Activated naive CD8-positive, alpha-beta T cell treated with anti-CD3 and anti-CD28 coated beads for 36 hours (primary cell): ENCODE measurements around the gene JADE2. TPM values are rescaled to one million over a fixed set of nuclear protein-coding genes. Genes with fewer than 3 reads are reported as not detected.

ENCODE experiments used
- DNase-seq: peaks from one replicate; pipeline ENCODE4 v3.0.0; 2021
- H3K27ac Mint-ChIP-seq: one replicate; pipeline ENCODE4 v1.8.0; 2022; ENCODE audit warnings: mild to moderate bottlenecking, moderate library complexity, mixed read lengths
- H3K27me3 Mint-ChIP-seq: one replicate; pipeline ENCODE4 v1.8.0; 2022; ENCODE audit warnings: mild to moderate bottlenecking, mixed read lengths
- H3K36me3 Mint-ChIP-seq: one replicate; pipeline ENCODE4 v1.8.0; 2021; ENCODE audit warnings: mild to moderate bottlenecking, mixed read lengths
- H3K4me1 Mint-ChIP-seq: one replicate; pipeline ENCODE4 v1.8.0; 2021; ENCODE audit warnings: mixed read lengths
- H3K4me3 Mint-ChIP-seq: one replicate; pipeline ENCODE4 v1.8.0; 2022; ENCODE audit warnings: mild to moderate bottlenecking, moderate library complexity, mixed read lengths
- H3K9me3 Mint-ChIP-seq: one replicate; pipeline ENCODE4 v1.8.0; 2022; ENCODE audit warnings: mixed read lengths
- total RNA-seq, 2 experiments: library from RNA; stranded (reverse); gene quantifications; one replicate each; pipeline ENCODE4 v1.2.3, GENCODE V29; 2021

JADE2 gene
- total RNA-seq, 2 experiments from 2014 or later: 80.2 to 80.3 TPM

DNA sequence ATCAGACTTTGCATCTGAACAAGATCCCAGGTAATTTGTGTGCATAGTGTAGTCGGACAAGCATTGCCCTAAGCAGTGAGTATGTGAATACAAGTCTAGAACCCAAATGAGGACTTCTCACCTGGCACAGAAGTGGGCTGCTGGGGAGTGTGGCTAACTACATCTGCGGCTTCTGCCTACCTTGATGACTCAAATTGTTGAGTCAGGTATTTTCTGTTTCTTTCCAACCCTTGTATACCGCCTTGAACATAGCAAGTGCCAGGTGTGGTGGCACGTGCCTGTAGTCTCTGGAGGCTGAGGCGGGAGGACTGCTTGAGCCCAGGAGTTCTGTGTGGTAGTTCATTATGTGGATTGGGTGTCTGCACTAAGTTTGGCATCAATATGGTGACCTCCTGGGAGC is 7.9 kb upstream of the JADE2 start:
- Mint-ChIP-seq H3K4me3 (no peak overlapping the region), H3K27ac (no peak overlapping the region), H3K9me3 (no peaks in the 10 kb centered on the region), H3K36me3 (no peaks in the 10 kb centered on the region), H3K4me1 (peaks cover 5% of the 10 kb centered on the region), H3K27me3 (peaks cover 3% of the 10 kb centered on the region)
- DNase-seq: no peak

DNA sequence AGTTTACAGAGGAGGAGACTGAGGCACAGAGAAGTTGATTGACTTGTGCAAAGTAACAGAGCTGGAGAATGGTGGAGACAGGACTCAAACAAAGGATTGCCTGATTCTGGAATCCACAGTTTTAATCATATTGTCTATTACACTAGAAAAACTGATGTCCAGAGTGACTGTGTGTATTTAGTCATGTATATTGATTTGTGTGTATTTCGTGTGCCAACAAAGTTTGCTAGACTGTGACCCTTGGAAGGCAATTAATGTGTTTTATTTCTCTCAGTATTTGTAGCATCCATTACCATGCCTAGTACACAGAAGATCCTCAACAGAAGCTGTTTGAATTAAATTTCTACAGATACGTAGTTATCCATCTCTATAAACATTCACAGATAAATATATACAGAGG is 5.5 kb upstream of the JADE2 start:
- no peak overlapping the region for H3K4me3 Mint-ChIP-seq
- H3K36me3 Mint-ChIP-seq: no peaks in the 10 kb centered on the region
- peaks cover 3% of the 10 kb centered on the region for H3K27me3 Mint-ChIP-seq
- no peak for DNase-seq
- no peak overlapping the region for H3K27ac Mint-ChIP-seq
- H3K9me3 Mint-ChIP-seq: no peaks in the 10 kb centered on the region
- H3K4me1 Mint-ChIP-seq: peaks cover 13% of the 10 kb centered on the region

- Mint-ChIP-seq H3K27me3 (peaks cover 3% of the 10 kb centered on the region), H3K9me3 (no peaks in the 10 kb centered on the region), H3K27ac (no peak overlapping the region), H3K4me3 (no peak overlapping the region), H3K4me1 (peaks cover 13% of the 10 kb centered on the region), H3K36me3 (no peaks in the 10 kb centered on the region)
- no peak for DNase-seq
Measured at GRCh38 chr5:134521841-134522240, 3.6 kb upstream of the JADE2 start.

GRCh38 chr5:134523543-134524271 is 1.8 kb upstream of the JADE2 start:
- Mint-ChIP-seq H3K9me3 (no peaks in the 10 kb centered on the region), H3K4me3 (peak overlapping the region; percentile 98), H3K36me3 (peaks cover 3% of the 10 kb centered on the region), H3K4me1 (peaks cover 23% of the 10 kb centered on the region), H3K27ac (peak overlapping the region; percentile 97), H3K27me3 (peaks cover 3% of the 10 kb centered on the region)
- DNase-seq: no peak

- Mint-ChIP-seq H3K9me3 (no peaks in the 10 kb centered on the region), H3K27ac (peak overlapping the region; percentile 97)
Measured at GRCh38 chr5:134524272-134524825, 1.1 kb upstream of the JADE2 start.

GRCh38 chr5:134525683-134526482 is 413 bp downstream of the JADE2 start:
- peaks cover 2% of the 10 kb centered on the region for H3K27me3 Mint-ChIP-seq

More at GRCh38 chr5:134524272-134524825, 1.1 kb upstream of the JADE2 start:
- Mint-ChIP-seq H3K4me1 (peaks cover 29% of the 10 kb centered on the region), H3K27me3 (peaks cover 3% of the 10 kb centered on the region), H3K36me3 (peaks cover 3% of the 10 kb centered on the region), H3K4me3 (peak overlapping the region; percentile 98)
- DNase-seq: peak; percentile 71

DNA sequence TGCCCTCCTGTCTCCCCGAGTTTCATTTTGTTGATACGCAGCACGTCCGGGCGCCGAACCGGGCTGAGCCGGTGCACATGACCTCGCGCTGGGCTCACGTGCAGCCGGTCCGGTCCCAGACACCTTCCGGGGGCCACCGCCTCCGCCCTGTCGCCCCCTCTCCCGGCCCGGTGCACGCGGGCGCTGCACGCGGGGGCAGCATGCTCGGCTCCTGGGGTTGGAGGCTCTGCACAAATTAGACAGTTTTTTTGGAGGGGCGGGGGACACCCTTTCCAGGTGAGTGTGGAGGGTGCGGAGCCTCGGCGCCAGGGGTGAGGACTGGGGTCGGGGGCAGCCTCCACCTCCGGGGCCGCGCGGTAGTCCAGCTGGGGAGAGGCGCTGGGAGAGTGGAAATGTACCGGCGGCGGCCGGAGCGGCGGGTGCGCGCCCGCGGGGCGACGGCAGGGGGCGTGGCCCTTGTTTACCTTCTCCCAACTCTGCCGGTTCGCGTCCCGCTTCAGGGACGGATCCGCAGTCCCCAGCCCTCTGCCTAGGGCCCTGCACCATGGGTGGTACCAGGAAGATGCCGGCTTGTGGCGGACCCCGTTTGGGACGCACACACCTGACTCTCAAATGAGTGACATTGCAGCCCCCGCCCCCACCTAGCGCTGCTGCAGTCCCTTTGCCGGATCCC is 1.1 kb downstream of the JADE2 start:
- peaks cover 51% of the 10 kb centered on the region for H3K4me1 Mint-ChIP-seq
- peak overlapping the region; percentile 95 for H3K27ac Mint-ChIP-seq

More at GRCh38 chr5:134525683-134526482, 413 bp downstream of the JADE2 start:
- Mint-ChIP-seq H3K4me1 (peaks cover 44% of the 10 kb centered on the region), H3K4me3 (peak overlapping the region; percentile 98), H3K36me3 (peaks cover 3% of the 10 kb centered on the region), H3K9me3 (no peaks in the 10 kb centered on the region), H3K27ac (peak overlapping the region; percentile 98)
- peak; percentile 64 for DNase-seq

DNA sequence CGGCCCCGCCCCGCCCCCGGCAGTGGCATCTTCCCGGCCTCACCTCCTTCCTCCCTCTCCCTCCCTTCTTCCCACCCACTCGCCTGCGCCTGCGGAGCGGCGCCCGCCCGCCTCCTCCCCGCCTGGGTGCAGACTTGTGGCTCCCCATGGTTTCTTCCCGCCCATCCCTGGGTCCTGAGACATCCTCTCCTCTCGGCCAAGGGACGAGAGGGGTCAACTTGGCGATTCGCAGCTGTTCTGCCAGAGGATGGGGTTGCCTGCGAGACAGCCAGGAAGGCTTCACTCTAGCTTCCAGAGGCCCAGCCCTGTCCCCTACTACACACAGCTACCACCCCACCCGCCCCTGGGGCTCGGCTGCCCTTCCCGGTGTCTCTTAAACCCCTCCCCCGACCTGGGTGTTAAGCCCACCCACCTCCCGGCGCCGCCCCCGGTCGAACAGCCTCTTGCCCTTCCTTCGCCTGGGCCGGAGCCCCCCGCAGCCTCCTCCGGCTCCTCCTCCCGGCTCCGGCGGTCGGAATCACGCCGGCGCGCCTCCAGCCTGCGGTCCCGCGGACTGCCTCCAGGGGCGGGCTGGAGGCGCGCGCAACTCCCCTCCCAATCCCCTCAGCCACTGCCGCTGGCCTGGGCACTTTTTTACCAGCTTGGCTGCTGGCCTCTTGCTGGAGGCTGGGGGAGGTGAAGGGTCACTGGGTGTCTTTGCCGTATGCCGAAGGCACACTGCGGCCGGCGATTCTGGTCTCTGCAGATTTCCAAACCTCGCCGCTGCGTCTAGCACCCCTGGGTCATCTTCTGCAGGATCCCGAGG is 1.9 kb downstream of the JADE2 start:
- peaks cover 9% of the 10 kb centered on the region for H3K36me3 Mint-ChIP-seq
- H3K4me1 Mint-ChIP-seq: peaks cover 54% of the 10 kb centered on the region
- peak overlapping the region; percentile 98 for H3K4me3 Mint-ChIP-seq
- H3K27ac Mint-ChIP-seq: peak overlapping the region; percentile 95
- H3K9me3 Mint-ChIP-seq: no peaks in the 10 kb centered on the region
- peak; percentile 89 for DNase-seq
- H3K27me3 Mint-ChIP-seq: no peaks in the 10 kb centered on the region

More for the DNA sequence above, 1.1 kb downstream of the JADE2 start:
- Mint-ChIP-seq H3K4me3 (peak overlapping the region; percentile 98), H3K36me3 (peaks cover 4% of the 10 kb centered on the region), H3K9me3 (no peaks in the 10 kb centered on the region), H3K27me3 (no peaks in the 10 kb centered on the region)
- peak; percentile 90 for DNase-seq

DNA sequence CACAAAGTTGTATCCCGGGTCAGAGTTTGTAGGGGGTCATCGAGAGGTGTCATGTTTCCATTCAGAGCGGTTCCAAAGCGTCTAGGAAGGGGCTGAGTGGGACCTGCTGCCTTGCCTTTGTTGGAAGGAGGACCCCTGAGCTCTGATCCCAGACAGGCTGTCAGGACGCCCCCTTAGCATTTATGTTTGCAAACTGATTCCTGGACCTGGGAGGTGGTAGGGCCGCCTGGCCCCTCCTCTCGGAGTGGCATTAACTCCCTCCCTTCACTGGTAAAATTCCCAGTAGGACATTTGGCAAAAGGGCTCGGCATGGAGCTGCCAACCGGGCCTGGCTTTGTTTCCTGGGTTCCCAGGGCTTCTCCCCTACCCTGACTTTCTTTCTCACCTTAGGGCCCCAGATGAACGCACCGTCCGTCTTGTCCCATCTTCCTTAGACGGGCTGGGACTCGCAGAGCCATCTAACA is 2.5 kb downstream of the JADE2 start:
- Mint-ChIP-seq H3K36me3 (peaks cover 9% of the 10 kb centered on the region), H3K27ac (peak overlapping the region; percentile 51), H3K9me3 (no peaks in the 10 kb centered on the region), H3K4me3 (peak overlapping the region; percentile 98), H3K4me1 (peaks cover 60% of the 10 kb centered on the region), H3K27me3 (no peaks in the 10 kb centered on the region)
- no peak for DNase-seq

DNA sequence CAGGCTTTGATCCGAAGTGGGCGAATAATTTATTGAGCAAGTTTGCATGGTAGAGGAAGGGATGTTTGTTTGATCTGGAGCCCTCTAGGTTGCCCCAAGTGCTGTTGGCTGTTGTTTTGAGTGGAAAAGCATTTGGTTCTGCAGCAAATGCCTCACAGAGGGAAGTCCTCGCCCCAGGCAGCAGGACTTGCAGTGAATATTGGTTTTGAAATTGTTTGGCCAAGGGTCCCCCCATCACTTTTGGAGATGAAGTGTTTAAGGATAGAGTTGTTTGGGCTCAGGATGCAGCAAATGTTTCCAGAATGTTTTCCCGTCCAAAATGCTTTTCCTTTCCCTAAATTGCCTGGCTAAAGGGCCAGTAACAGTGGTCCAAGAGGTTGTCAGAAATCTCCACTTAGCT is 3.1 kb downstream of the JADE2 start:
- peaks cover 60% of the 10 kb centered on the region for H3K4me1 Mint-ChIP-seq
- H3K27me3 Mint-ChIP-seq: no peaks in the 10 kb centered on the region
- H3K4me3 Mint-ChIP-seq: peak overlapping the region; percentile 98
- H3K36me3 Mint-ChIP-seq: peaks cover 9% of the 10 kb centered on the region
- H3K27ac Mint-ChIP-seq: peak overlapping the region; percentile 14
- DNase-seq: no peak
- H3K9me3 Mint-ChIP-seq: no peaks in the 10 kb centered on the region

DNA sequence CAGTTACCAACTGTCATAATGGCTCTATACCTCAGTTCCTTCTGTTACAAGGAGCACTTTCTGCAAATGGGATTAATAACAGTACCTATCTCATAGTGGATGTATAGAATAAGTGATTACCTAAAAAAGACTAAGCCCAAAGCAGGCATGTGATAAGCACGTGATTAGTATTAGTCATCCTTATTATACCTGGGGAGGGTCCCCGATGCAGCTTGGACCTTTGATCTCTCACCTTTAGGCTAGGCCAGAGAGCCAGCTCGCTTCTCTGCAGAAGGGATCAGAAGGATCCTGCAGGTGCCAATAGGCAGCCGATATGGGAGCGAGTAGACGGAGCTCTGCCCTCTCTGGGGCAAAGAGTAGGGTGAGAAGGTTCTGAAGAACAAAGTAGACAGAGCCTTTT is 4.0 kb downstream of the JADE2 start:
- H3K27ac Mint-ChIP-seq: no peak overlapping the region
- no peaks in the 10 kb centered on the region for H3K9me3 Mint-ChIP-seq
- H3K36me3 Mint-ChIP-seq: peaks cover 9% of the 10 kb centered on the region
- DNase-seq: no peak
- H3K4me3 Mint-ChIP-seq: no peak overlapping the region
- H3K27me3 Mint-ChIP-seq: no peaks in the 10 kb centered on the region
- H3K4me1 Mint-ChIP-seq: peaks cover 63% of the 10 kb centered on the region

- Mint-ChIP-seq H3K27ac (peak overlapping the region; percentile 77), H3K4me3 (no peak overlapping the region), H3K27me3 (no peaks in the 10 kb centered on the region), H3K4me1 (peaks cover 73% of the 10 kb centered on the region), H3K36me3 (peaks cover 9% of the 10 kb centered on the region), H3K9me3 (no peaks in the 10 kb centered on the region)
- DNase-seq: no peak
Measured at GRCh38 chr5:134530301-134531077, 5.0 kb downstream of the JADE2 start.

DNA sequence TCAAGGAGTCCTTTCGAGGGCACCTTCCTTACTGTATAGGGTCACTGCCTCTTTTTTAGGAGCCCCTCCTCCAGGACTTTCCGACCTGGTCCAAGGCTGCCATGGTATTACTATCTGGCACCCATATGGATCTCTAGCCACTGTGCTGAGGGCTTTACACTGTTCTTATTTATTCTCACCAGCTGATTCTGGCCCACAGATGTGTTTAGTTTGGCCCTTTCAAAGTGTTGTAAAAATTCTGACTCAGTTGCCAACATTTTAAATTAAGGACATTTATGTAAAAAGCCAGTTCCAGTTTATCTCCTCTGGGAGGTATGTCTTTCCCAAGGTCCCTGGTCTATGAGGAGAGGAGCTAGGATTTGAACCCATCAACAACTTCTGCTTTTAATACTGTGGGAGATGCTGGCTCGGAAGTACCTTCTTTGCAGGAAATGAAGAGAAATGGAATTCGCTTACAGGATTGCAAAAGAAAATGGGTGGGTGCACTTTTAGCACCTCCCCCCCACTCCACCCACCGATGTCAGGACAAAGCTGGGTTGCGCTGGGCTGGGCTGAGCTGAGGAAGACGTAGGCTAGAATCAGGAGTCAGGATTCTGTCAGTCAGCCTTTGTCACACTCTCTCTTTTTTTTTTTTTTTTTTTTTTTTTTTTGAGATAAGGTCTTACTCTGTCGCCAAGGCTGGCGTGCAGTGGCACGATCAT is 7.8 kb downstream of the JADE2 start:
- Mint-ChIP-seq H3K4me3 (no peak overlapping the region), H3K36me3 (peaks cover 15% of the 10 kb centered on the region), H3K9me3 (no peaks in the 10 kb centered on the region), H3K27ac (no peak overlapping the region), H3K4me1 (peaks cover 93% of the 10 kb centered on the region), H3K27me3 (no peaks in the 10 kb centered on the region)
- DNase-seq: no peak
